Liver (tissue), 9 donors: ENCODE measurements around the gene CUTA. TPM values are rescaled to one million over a fixed set of nuclear protein-coding genes. Genes with fewer than 3 reads are reported as not detected.

Source experiments
- DNase-seq: peaks from one replicate; pipeline ENCODE4 v3.0.0-alpha.2; 2017; ENCODE audit warnings: low spot score
- H3K27ac ChIP-seq, 2 donors: one replicate each; pipeline ENCODE4 v1.7.0; 2013; ENCODE audit warnings: inconsistent platforms in 2 of 2, low read length in 2 of 2, control low read depth in 1 of 2, low read depth in 1 of 2, mild to moderate bottlenecking in 1 of 2
- H3K27me3 ChIP-seq, 4 donors: one replicate each; pipeline versions ENCODE4 v1.6.1 to v1.7.0; 2013; ENCODE audit warnings: low read length in 3 of 4, inconsistent platforms in 1 of 4, mild to moderate bottlenecking in 1 of 4, moderate library complexity in 1 of 4; ENCODE audit not compliant: control insufficient read depth in 4 of 4, insufficient read depth in 4 of 4
- H3K36me3 ChIP-seq, 4 donors: one replicate each; pipeline versions ENCODE4 v1.6.1 to v1.7.0; 2013; ENCODE audit warnings: low read length in 3 of 4, mild to moderate bottlenecking in 3 of 4, low read depth in 1 of 4, moderate library complexity in 1 of 4; ENCODE audit not compliant: control insufficient read depth in 4 of 4, insufficient read depth in 3 of 4
- H3K4me1 ChIP-seq, 4 donors: one replicate each; pipeline versions ENCODE4 v1.6.1 to v1.7.0; 2013; ENCODE audit warnings: low read length in 3 of 4, mild to moderate bottlenecking in 3 of 4, moderate library complexity in 1 of 4; ENCODE audit not compliant: control insufficient read depth in 4 of 4, insufficient read depth in 4 of 4
- H3K4me3 ChIP-seq, 3 donors: one replicate each; pipeline versions ENCODE4 v1.6.1 to v1.7.0; 2013; ENCODE audit warnings: low read length in 3 of 3, control low read depth in 1 of 3, low read depth in 1 of 3, mild to moderate bottlenecking in 1 of 3
- H3K9ac ChIP-seq, 2 donors: one replicate each; pipeline ENCODE4 v1.7.0; 2013; ENCODE audit warnings: low read length in 2 of 2, mild to moderate bottlenecking in 2 of 2, moderate library complexity in 2 of 2, control low read depth in 1 of 2, low read depth in 1 of 2
- H3K9me3 ChIP-seq, 4 donors: one replicate each; pipeline versions ENCODE4 v1.6.1 to v1.7.0; 2013; ENCODE audit warnings: low read length in 3 of 4; ENCODE audit not compliant: control insufficient read depth in 4 of 4
- CTCF ChIP-seq: fragments of 150-350 bp; IDR thresholded peaks from 2 replicates; pipeline ENCODE4 v1.5.1; 2017; ENCODE audit warnings: improper control_type of control experiment, low read depth, low read length; ENCODE audit not compliant: missing input control
- EGR1 ChIP-seq, 2 donors: IDR thresholded peaks; 2 replicates each; pipeline ENCODE4 v1.6.1; 2016 to 2018; ENCODE audit warnings: antibody characterized with exemption in 2 of 2, low read depth in 2 of 2
- FOXA2 ChIP-seq: IDR thresholded peaks from 2 replicates; pipeline ENCODE4 v1.6.1; 2016; ENCODE audit warnings: antibody characterized with exemption
- GABPA ChIP-seq, 2 donors: IDR thresholded peaks in 1 of 2; conservative IDR thresholded peaks in 1 of 2; 2 replicates each; pipeline ENCODE4 v1.6.1; 2016; ENCODE audit warnings: antibody characterized with exemption in 2 of 2, mild to moderate bottlenecking in 1 of 2, moderate library complexity in 1 of 2
- HNF4A ChIP-seq, 2 donors: conservative IDR thresholded peaks; 2 replicates each; pipeline ENCODE4 v1.6.1; 2016; ENCODE audit warnings: antibody characterized with exemption in 2 of 2, mild to moderate bottlenecking in 2 of 2
- HNF4G ChIP-seq: IDR thresholded peaks from 2 replicates; pipeline ENCODE4 v1.6.1; 2016; ENCODE audit warnings: antibody characterized with exemption
- JUND ChIP-seq, 2 donors: IDR thresholded peaks; 2 replicates each; pipeline ENCODE4 v1.6.1; 2016; ENCODE audit warnings: antibody characterized with exemption in 2 of 2
- MAX ChIP-seq: IDR thresholded peaks from 2 replicates; pipeline ENCODE4 v1.6.1; 2016; ENCODE audit warnings: antibody characterized with exemption
- NR2F2 ChIP-seq: IDR thresholded peaks from 2 replicates; pipeline ENCODE4 v1.6.1; 2016; ENCODE audit warnings: antibody characterized with exemption
- RAD21 ChIP-seq, 2 donors: IDR thresholded peaks; 2 replicates each; pipeline ENCODE4 v1.6.1; 2016; ENCODE audit warnings: antibody characterized with exemption in 2 of 2, mild to moderate bottlenecking in 2 of 2
- REST ChIP-seq: IDR thresholded peaks from 2 replicates; pipeline ENCODE4 v1.6.1; 2016; ENCODE audit warnings: antibody characterized with exemption, mild to moderate bottlenecking
- RXRA ChIP-seq, 2 donors: IDR thresholded peaks; 2 replicates each; pipeline ENCODE4 v1.6.1; 2017 to 2018; ENCODE audit warnings: antibody characterized with exemption in 2 of 2, mild to moderate bottlenecking in 1 of 2
- SP1 ChIP-seq: IDR thresholded peaks from 2 replicates; pipeline ENCODE4 v1.6.1; 2018; ENCODE audit warnings: antibody characterized with exemption, mild to moderate bottlenecking
- TAF1 ChIP-seq: conservative IDR thresholded peaks from 2 replicates; pipeline ENCODE4 v1.6.1; 2016; ENCODE audit warnings: antibody characterized with exemption, mild to moderate bottlenecking
- YY1 ChIP-seq: IDR thresholded peaks from 2 replicates; pipeline ENCODE4 v1.6.1; 2016; ENCODE audit warnings: antibody characterized with exemption, mild to moderate bottlenecking
- ZBTB33 ChIP-seq: IDR thresholded peaks from 2 replicates; pipeline ENCODE4 v1.6.1; 2016; ENCODE audit warnings: antibody characterized with exemption
- WGBS: extraction: QIAGEN DNeasy Blood & Tissue Kit; methylation state at CpG from one replicate; pipeline ENCODE4 v1.1.7; 2013; 5-methylcytosine and 5-hydroxymethylcytosine counted together
- polyA plus RNA-seq, 2 donors: library from polyadenylated mRNA; stranded (reverse) in 1 of 2; unstranded in 1 of 2; fragments of 200-250 nt in 1 of 2; fragments of >200 nt in 1 of 2; fragmentation: Nextera tagmentation in 1 of 2; extraction: Ambion mirVana in 1 of 2; gene quantifications; one replicate each; pipeline versions ENCODE4 v1.2.1 to v1.2.3, GENCODE V29; 2013 to 2015
- total RNA-seq, 2 donors: library from RNA; depleted of rRNA; stranded (reverse); fragments of >200 nt; gene quantifications; one replicate each; pipeline ENCODE4 v1.2.3, GENCODE V29; 2014
- TF ChIP-seq, protein P1 (sequence below): IDR thresholded peaks from 2 replicates; pipeline ENCODE4 v1.6.1; 2016; ENCODE audit warnings: antibody characterized with exemption
- donor health status: healthy.
- donor health status: healthy.
- donor health status: healthy.
- donor health status: healthy.
- donor health status: healthy.

Gene CUTA
- total and polyA plus RNA-seq, 4 donors, result 33.1 to 164 (median 93.2) TPM

- Histone ChIP-seq H3K4me1 (no peaks in the 10 kb centered on the region), H3K27me3 (no peaks in the 10 kb centered on the region), H3K36me3 (peaks cover 0 to 6% (median 1%) of the 10 kb centered on the region in 4 donors), H3K9ac (no peak overlapping the region), H3K9me3 (no peaks in the 10 kb centered on the region), H3K4me3 (no peak overlapping the region), H3K27ac (no peak overlapping the region)
- DNase-seq, result no peak
- TF ChIP-seq CTCF (no peak), HNF4A (conservative IDR thresholded peaks at IDR 0.05) (no peak), TAF1 (no peak), HNF4G (no peak), MAX (no peak), EGR1 (IDR thresholded peaks at IDR 0.05; ENCODE audit: low read depth in 2 of 2) (no peak), SP1 (no peak), ZBTB33 (no peak), RAD21 (IDR thresholded peaks at IDR 0.05) (no peak), RXRA (IDR thresholded peaks at IDR 0.05) (no peak), JUND (IDR thresholded peaks at IDR 0.05) (no peak), FOXA2 (no peak), REST (no peak), NR2F2 (no peak), YY1 (no peak), GABPA (IDR thresholded peaks at IDR 0.05 in 1 of 2, conservative IDR thresholded peaks at IDR 0.05 in 1 of 2) (no peak)
- TF ChIP-seq, protein P1, sequence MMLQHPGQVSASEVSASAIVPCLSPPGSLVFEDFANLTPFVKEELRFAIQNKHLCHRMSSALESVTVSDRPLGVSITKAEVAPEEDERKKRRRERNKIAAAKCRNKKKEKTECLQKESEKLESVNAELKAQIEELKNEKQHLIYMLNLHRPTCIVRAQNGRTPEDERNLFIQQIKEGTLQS, result no peak
- 97% methylated on average over 18 of the region's 18 CpGs for WGBS
Measured at GRCh38 chr6:33437666-33438065, 19.8 kb upstream of the CUTA start.
